Measurements from ENCODE around the gene COG5. TPM values are rescaled to one million over a fixed set of nuclear protein-coding genes. Genes with fewer than 3 reads are reported as not detected.

The COG5 gene
- total RNA-seq, 2 experiments from 2014 or later: 40.9 to 60.2 TPM

- Histone ChIP-seq H2AFZ (ENCODE audit: low read length) (peak overlapping the region; percentile 70; the same call in 1 of the 2 replicates), H3K4me1 (ENCODE audit: insufficient read depth, low read length, poor library complexity, severe bottlenecking) (peaks cover 22% of the 10 kb centered on the region), H3K9me3 (ENCODE audit: low read length) (peaks cover 6% of the 10 kb centered on the region; the same call in 1 of the 2 replicates), H3K9me2 (ENCODE audit: insufficient read depth, low read length) (no peaks in the 10 kb centered on the region), H3K4me3 (ENCODE audit: low read depth, low read length, poor library complexity, severe bottlenecking) (peak overlapping the region; percentile 37), H3K27ac (ENCODE audit: low read depth, low read length, poor library complexity, severe bottlenecking) (peak overlapping the region; percentile 38), H3K4me2 (ENCODE audit: low read length) (peak overlapping the region; percentile 64), H3K79me2 (ENCODE audit: insufficient read depth, low read depth, low read length) (no peaks in the 10 kb centered on the region), H3K36me3 (ENCODE audit: insufficient read depth, low read length) (no peaks in the 10 kb centered on the region), H4K20me1 (ENCODE audit: insufficient read depth, low read length) (no peaks in the 10 kb centered on the region)
- ChIA-PET CTCF (ENCODE audit: unreplicated experiment) (interaction anchor here (0.5 kb wide), 1 partner anchor 521 kb away, joined by 3 read pairs; no protein-coding TSS in a partner anchor), POLR2A (interaction anchor here (0.6 to 1.5 kb wide), 9 partner anchors 10 to 812 kb away, joined by 3 to 4 read pairs (median 3); partner anchors contain the start of genes COG5 and DUS4L)
- BruUV-seq (replicated peaks): no TSS peak
- intact Hi-C loops (cut with micrococcal nuclease; ENCODE audit: unreplicated experiment): no loop called here
- DNase-seq (ENCODE audit: low spot score): peak; percentile 77
- no peak for TF ChIP-seq EZH2phosphoT487 (IDR thresholded peaks at IDR 0.05; ENCODE audit: borderline replicate concordance, low read depth, low read length)
- no peak for TF ChIP-seq CTCF (conservative IDR thresholded peaks at IDR 0.05; ENCODE audit: low read length)
Measured at GRCh38 chr7:107332488-107333269, 231.0 kb downstream of the COG5 start.

- CTCF ChIA-PET (ENCODE audit: unreplicated experiment): no interaction called here
- Histone ChIP-seq H4K20me1 (ENCODE audit: insufficient read depth, low read length) (no peaks in the 10 kb centered on the region), H3K4me2 (ENCODE audit: low read length) (no peak overlapping the region), H2AFZ (ENCODE audit: low read length) (no peak overlapping the region), H3K4me1 (ENCODE audit: insufficient read depth, low read length, poor library complexity, severe bottlenecking) (peaks cover 22% of the 10 kb centered on the region), H3K9me3 (ENCODE audit: low read length) (peaks cover 11% of the 10 kb centered on the region; the same call in 1 of the 2 replicates), H3K9me2 (ENCODE audit: insufficient read depth, low read length) (no peaks in the 10 kb centered on the region), H3K4me3 (ENCODE audit: low read depth, low read length, poor library complexity, severe bottlenecking) (no peak overlapping the region), H3K79me2 (ENCODE audit: insufficient read depth, low read depth, low read length) (no peaks in the 10 kb centered on the region), H3K27ac (ENCODE audit: low read depth, low read length, poor library complexity, severe bottlenecking) (no peak overlapping the region), H3K36me3 (ENCODE audit: insufficient read depth, low read length) (no peaks in the 10 kb centered on the region)
- POLR2A ChIA-PET: interaction anchor here (0.5 to 1.3 kb wide), 7 partner anchors 11 to 537 kb away, joined by 3 to 6 read pairs (median 3); no protein-coding TSS in a partner anchor
- no TSS peak for BruUV-seq (replicated peaks)
- TF ChIP-seq EZH2phosphoT487 (IDR thresholded peaks at IDR 0.05; ENCODE audit: borderline replicate concordance, low read depth, low read length) (no peak), CTCF (conservative IDR thresholded peaks at IDR 0.05; ENCODE audit: low read length) (no peak)
- intact Hi-C loops (cut with micrococcal nuclease; ENCODE audit: unreplicated experiment): no loop called here
- DNase-seq (ENCODE audit: low spot score): no peak
Measured at GRCh38 chr7:107330478-107330877, 233.2 kb downstream of the COG5 start.

Data from OCI-LY7 (cell line).